ENCODE results near the gene ALDH1A1.

Gene ALDH1A1

GRCh38 chr9:72911247-72911775, 41.5 kb downstream of the ALDH1A1 start:
- no peak for DNase-seq (ENCODE audit: low read depth)
- no peak overlapping the region for H3K4me3 ChIP-seq (ENCODE audit: low read length)
- TF ChIP-seq CTCF (IDR thresholded peaks at IDR 0.05; ENCODE audit: insufficient read depth, low read depth, low read length, missing control alignments) = no peak

- DNase-seq (ENCODE audit: low read depth) = no peak
- H3K4me3 ChIP-seq (ENCODE audit: low read length) = no peak overlapping the region
- TF ChIP-seq CTCF (IDR thresholded peaks at IDR 0.05; ENCODE audit: insufficient read depth, low read depth, low read length, missing control alignments) = no peak
These were observed 43.4 kb downstream of the ALDH1A1 start for GRCh38 chr9:72909428-72909827.

GRCh38 chr9:72907421-72907820, 45.4 kb downstream of the ALDH1A1 start:
- no peak for DNase-seq (ENCODE audit: low read depth)
- TF ChIP-seq CTCF (IDR thresholded peaks at IDR 0.05; ENCODE audit: insufficient read depth, low read depth, low read length, missing control alignments) = no peak
- H3K4me3 ChIP-seq (ENCODE audit: low read length) = no peak overlapping the region

- no peak for DNase-seq (ENCODE audit: low read depth)
- TF ChIP-seq CTCF (IDR thresholded peaks at IDR 0.05; ENCODE audit: insufficient read depth, low read depth, low read length, missing control alignments) = no peak
- no peak overlapping the region for H3K4me3 ChIP-seq (ENCODE audit: low read length)
These were observed 46.0 kb downstream of the ALDH1A1 start for GRCh38 chr9:72906810-72907209.

- no peak for TF ChIP-seq CTCF (IDR thresholded peaks at IDR 0.05; ENCODE audit: insufficient read depth, low read depth, low read length, missing control alignments)
- no peak for DNase-seq (ENCODE audit: low read depth)
These were observed 47.1 kb downstream of the ALDH1A1 start for GRCh38 chr9:72905514-72906480.

GRCh38 chr9:72904267-72905093, 48.4 kb downstream of the ALDH1A1 start:
- H3K4me3 ChIP-seq (ENCODE audit: low read length) = no peak overlapping the region
- DNase-seq (ENCODE audit: low read depth) = no peak
- no peak for TF ChIP-seq CTCF (IDR thresholded peaks at IDR 0.05; ENCODE audit: insufficient read depth, low read depth, low read length, missing control alignments)

More at GRCh38 chr9:72905514-72906480, 47.1 kb downstream of the ALDH1A1 start:
- H3K4me3 ChIP-seq (ENCODE audit: low read length) = no peak overlapping the region

All from epithelial cell of esophagus (primary cell).